VCaP (cell line): ENCODE data around the gene C20orf204.

ENCODE experiments used
- H3K27ac ChIP-seq: fragments of 450-650 bp; 2 replicates; pipeline ENCODE4 v1.5.1; 2017
- TF ChIP-seq, protein P1 (sequence below): fragments of 450-650 bp; conservative IDR thresholded peaks from 2 replicates; pipeline ENCODE4 v1.5.1; 2017; ENCODE audit warnings: mild to moderate bottlenecking, moderate library complexity

Gene C20orf204

DNA sequence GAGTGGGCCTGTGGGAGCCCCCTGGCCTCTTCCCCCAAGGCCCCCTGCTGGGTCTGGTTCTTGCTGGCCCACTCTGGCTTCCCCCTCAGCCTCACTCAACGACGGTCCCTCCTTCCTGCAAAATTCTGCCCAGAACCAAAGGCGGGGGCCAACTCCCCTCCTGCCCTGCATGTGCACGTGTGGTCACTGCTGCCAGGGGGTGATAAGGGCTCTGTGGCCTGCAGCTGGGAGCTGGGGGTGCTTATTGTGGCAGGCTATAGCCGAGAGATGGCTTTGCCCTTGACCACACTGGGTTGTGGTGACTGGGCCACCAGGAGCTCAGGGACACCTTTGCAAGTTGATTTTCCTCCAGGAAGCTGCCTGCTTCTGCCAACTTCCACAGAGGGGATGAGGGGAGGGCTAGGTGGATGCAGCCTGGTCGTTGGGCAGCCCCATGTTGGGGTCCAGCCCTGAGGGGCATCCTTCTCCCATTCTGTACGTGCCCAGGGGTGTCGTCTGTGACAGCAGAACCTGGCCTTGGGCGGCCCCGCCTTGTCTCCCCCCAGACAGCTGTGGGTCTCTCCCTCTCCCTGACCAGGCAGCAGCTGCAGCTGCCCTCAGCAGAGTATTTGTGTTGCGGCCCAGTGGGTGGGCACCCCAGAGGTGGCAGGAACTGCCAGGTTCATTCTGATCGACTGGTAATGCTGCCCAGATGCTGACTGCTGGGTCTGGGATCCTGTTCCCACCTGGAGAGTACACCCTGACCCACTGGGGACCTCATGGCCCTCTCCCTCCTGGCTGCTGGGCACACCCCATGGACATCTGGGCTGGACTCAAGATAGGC lies 32.6 kb downstream of the C20orf204 start:
- no peak overlapping the region for H3K27ac ChIP-seq
- TF ChIP-seq, protein P1, sequence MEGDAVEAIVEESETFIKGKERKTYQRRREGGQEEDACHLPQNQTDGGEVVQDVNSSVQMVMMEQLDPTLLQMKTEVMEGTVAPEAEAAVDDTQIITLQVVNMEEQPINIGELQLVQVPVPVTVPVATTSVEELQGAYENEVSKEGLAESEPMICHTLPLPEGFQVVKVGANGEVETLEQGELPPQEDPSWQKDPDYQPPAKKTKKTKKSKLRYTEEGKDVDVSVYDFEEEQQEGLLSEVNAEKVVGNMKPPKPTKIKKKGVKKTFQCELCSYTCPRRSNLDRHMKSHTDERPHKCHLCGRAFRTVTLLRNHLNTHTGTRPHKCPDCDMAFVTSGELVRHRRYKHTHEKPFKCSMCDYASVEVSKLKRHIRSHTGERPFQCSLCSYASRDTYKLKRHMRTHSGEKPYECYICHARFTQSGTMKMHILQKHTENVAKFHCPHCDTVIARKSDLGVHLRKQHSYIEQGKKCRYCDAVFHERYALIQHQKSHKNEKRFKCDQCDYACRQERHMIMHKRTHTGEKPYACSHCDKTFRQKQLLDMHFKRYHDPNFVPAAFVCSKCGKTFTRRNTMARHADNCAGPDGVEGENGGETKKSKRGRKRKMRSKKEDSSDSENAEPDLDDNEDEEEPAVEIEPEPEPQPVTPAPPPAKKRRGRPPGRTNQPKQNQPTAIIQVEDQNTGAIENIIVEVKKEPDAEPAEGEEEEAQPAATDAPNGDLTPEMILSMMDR, result no peak

DNA sequence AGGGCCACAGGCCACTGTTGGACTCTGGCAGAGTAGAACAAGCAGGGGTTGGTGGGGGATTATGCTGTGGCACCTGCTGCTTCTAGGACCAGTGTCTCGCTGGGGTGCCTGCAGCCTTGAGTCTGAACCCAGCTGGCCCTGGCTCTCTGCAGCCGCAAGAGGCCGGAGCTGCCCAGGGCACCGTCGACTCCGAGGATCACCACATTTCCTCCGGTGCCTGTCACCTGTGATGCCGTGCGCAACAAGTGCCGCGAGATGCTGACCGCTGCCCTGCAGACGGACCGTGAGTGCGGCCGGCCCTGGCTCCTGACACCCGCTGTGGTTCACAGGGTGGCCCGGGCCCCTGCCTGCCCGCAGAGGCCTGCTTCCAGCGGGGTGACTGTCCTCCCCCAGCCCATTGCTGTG lies 33.2 kb downstream of the C20orf204 start:
- no peak overlapping the region for H3K27ac ChIP-seq
- TF ChIP-seq, protein P1, result no peak

DNA sequence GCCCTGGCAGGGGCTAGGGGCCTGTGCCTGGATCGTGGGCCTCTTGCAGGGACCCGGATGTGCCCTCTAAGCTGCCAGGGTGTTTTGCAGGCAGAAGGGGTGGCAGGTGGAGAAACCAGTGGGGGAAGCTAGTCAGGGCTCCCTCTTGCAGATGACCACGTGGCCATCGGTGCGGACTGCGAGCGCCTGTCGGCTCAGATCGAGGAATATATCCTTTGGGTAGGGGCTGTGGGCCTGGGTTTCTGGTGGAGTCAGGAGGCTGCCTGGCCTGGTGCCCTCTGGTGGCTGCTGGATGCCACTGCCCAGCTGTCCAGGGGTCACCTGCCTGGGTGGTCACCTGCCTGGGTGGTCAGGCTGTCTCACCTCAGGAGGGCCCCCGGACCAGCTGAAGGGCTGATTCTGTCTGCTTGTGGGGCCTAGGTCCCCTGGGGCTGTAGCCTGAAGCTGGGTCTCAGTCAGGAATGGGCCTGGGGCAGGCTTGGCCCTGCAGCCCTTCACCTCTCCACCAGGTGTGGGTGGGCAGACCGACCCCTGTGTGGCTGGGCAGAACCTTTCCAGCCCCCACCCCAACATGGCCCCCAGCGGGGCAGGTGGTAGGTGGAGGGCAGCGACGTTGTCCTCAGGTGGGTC lies 33.7 kb downstream of the C20orf204 start:
- TF ChIP-seq, protein P1, result peak; percentile 97
- no peak overlapping the region for H3K27ac ChIP-seq

DNA sequence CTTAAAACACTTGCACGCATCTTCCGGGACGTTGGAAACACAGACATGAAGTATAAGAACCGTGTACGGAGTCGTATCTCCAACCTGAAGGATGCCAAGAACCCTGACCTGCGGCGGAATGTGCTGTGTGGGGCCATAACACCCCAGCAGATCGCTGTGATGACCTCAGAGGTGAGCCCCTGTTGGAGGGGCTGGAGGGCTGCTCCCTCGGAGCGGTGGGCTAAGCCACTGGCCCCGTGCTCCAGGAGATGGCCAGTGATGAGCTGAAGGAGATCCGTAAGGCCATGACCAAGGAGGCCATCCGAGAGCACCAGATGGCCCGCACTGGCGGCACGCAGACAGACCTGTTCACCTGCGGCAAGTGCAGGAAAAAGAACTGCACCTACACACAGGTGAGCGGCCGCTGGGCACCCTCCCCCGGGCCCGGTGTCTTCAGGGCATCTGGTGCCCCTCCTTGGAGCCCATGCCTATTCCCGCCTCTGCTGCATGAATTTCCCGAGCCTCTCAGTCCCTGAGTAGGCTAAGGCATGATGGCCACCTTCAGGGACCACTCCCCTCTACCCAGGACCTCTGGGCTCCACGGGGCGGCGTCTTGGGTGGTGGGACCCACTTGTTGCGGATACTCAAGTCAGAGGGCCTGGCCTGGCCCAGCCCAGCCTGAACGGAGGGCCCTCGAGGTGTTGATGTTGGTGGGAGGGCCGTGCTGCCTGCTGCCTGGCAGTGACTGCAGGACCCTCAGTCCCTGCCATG lies 34.4 kb downstream of the C20orf204 start:
- TF ChIP-seq, protein P1, result no peak
- H3K27ac ChIP-seq, result no peak overlapping the region

DNA sequence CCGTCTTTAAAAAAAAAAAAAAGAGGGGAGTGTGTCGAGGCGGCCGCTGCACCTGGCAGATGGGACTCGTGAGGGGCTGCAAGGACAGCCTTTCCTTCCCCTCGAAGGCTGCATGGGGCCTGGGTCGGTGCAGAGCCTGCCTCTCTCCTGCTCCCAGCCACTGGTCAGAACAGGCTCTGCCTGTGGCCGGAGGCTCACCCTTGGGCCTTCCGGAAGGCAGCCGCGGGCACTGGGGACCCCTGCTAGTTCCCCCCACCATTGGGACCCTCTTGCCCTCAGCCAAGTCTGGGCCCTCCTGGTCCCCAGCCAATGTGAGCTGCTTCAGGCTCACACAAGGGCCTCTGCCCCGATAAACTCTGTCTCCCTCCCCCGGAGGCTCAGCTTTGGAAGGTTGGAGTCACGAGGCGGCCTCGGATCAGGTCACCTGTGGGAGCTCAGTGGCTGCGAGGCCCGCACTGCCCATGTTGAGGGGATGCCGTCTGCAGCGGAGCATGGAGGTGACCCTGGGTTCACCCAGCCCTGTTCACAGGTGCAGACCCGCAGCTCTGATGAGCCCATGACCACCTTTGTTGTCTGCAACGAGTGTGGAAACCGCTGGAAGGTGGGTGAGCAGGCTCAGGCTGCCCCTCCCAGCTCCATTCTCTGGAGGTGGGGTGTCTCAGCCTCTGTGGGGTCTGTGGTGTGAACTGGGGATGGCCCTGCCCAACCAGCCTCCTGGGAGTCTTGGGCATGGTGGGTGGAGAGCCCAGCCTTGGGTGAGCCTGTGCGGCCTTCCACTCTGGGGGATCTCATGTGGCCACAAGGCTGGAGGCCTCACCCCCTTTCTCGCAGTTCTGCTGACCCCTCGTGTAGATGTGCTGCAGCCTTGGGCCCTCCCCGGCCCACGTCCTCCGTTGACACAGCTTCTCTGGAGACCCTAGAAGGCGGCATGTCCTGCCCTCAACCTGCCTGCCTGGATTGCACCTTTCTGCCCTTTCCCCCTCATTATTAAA lies 35.7 kb downstream of the C20orf204 start:
- TF ChIP-seq, protein P1, result no peak
- no peak overlapping the region for H3K27ac ChIP-seq

DNA sequence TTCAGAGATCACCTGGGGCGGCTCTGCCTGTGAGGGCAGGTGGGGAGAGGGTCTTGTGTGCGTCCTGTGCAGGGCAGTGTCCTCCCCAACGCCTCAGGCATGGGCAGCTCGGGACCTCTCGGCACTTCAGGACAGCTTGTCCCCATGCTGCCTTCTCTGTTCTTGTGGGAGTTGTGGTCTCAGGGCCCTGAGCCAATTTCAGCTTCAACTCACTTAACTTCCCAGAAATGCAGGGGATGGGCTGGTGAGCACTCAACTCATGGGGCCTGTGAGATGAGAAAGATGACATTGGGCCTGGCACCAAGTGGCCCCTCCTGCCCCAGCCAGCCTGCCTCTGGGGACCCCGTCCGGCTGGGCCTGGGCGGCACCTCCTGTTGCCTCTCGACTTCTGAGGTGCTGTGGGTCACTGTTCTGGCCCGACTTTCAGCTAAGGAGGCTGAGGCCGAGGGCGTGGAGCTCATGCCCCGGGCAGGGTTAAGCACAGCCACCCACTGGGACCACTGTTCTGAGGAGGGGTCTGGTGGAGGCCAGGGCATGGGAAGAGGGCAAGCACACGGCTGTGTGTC lies 36.6 kb downstream of the C20orf204 start:
- H3K27ac ChIP-seq, result no peak overlapping the region
- TF ChIP-seq, protein P1, result no peak
